GM23338 (cell line): ENCODE data around the gene SMAD9.

Source experiments
- CREB1 ChIP-seq: fragments of 250-450 bp; sonication (Bioruptor Pico); IDR thresholded peaks from 2 replicates; pipeline ENCODE4 v1.5.0; 2020; ENCODE audit warnings: low read depth, mild to moderate bottlenecking, moderate library complexity
- EZH2 ChIP-seq: fragments of 200-600 bp; sonication (generic); IDR thresholded peaks from one replicate; pipeline ENCODE4 v1.8.0; 2017; ENCODE audit warnings: antibody characterized with exemption, mild to moderate bottlenecking, low read depth; ENCODE audit not compliant: unreplicated experiment
- EZH2phosphoT487 ChIP-seq: fragments of 200-600 bp; sonication (generic); IDR thresholded peaks from one replicate; pipeline ENCODE4 v1.8.1; 2018; ENCODE audit warnings: antibody characterized with exemption; ENCODE audit not compliant: unreplicated experiment
- JUNB ChIP-seq: IDR thresholded peaks from one replicate; pipeline ENCODE4 v1.6.1; 2016; ENCODE audit warnings: antibody characterized with exemption; ENCODE audit not compliant: unreplicated experiment
- NANOG ChIP-seq: IDR thresholded peaks from 2 replicates; pipeline ENCODE4 v1.6.1; 2016; ENCODE audit warnings: antibody characterized with exemption, borderline replicate concordance
- POLR2AphosphoS5 ChIP-seq: IDR thresholded peaks from 2 replicates; pipeline ENCODE4 v1.6.1; 2016; ENCODE audit warnings: antibody characterized with exemption, low read depth
- STAT1 ChIP-seq: IDR thresholded peaks from one replicate; pipeline ENCODE4 v1.6.1; 2016; ENCODE audit warnings: antibody characterized with exemption; ENCODE audit not compliant: unreplicated experiment
- ZNF114 ChIP-seq: fragments of 250-450 bp; sonication (Bioruptor Pico); IDR thresholded peaks from 2 replicates; pipeline ENCODE4 v1.5.0; 2020; ENCODE audit warnings: mild to moderate bottlenecking, moderate library complexity
- ZNF331 ChIP-seq: fragments of 250-450 bp; sonication (Bioruptor Pico); IDR thresholded peaks from 2 replicates; pipeline ENCODE4 v1.5.0; 2020; ENCODE audit warnings: low read depth, mild to moderate bottlenecking, moderate library complexity
- TF ChIP-seq, protein P1 (sequence below), 2 experiments: fragments of 200-600 bp in 1 of 2; sonication (generic) in 1 of 2; conservative IDR thresholded peaks; 2 replicates each; pipeline versions ENCODE4 v1.5.1 to v1.6.1; 2016 to 2017; ENCODE audit warnings: antibody characterized with exemption in 2 of 2, low read depth in 2 of 2, mild to moderate bottlenecking in 2 of 2, moderate library complexity in 1 of 2
- TF ChIP-seq, protein P2 (sequence below): IDR thresholded peaks from one replicate; pipeline ENCODE4 v1.6.1; 2018; ENCODE audit warnings: antibody characterized with exemption; ENCODE audit not compliant: unreplicated experiment
- TF ChIP-seq, protein P3 (sequence below): IDR thresholded peaks from 2 replicates; pipeline ENCODE4 v1.6.1; 2016; ENCODE audit warnings: antibody characterized with exemption
- TF ChIP-seq, protein P4 (sequence below): fragments of 250-450 bp; sonication (Bioruptor Pico); IDR thresholded peaks from 2 replicates; pipeline ENCODE4 v1.5.0; 2020; ENCODE audit warnings: mild to moderate bottlenecking, moderate library complexity

DNA sequence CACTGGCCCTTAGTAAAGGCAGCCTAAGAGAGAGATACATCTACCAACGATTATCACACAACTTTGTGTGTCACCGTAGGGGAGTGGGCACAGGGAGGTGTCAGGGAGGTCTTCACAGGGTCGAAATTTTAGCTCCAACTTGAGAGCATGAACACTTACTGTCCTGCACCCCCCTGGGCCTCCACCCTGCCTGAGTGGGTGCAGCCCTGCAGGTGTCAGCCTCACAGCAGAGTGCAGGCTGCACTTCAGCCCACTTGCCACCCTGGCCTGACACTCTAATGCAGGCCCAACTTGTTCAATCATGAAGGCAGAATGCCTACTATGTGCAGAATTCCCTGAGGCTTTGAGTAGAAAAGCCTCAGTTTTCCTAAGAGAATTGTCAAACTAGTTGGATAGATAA, 4.0 kb upstream of the SMAD9 start:
- TF ChIP-seq, protein P1, sequence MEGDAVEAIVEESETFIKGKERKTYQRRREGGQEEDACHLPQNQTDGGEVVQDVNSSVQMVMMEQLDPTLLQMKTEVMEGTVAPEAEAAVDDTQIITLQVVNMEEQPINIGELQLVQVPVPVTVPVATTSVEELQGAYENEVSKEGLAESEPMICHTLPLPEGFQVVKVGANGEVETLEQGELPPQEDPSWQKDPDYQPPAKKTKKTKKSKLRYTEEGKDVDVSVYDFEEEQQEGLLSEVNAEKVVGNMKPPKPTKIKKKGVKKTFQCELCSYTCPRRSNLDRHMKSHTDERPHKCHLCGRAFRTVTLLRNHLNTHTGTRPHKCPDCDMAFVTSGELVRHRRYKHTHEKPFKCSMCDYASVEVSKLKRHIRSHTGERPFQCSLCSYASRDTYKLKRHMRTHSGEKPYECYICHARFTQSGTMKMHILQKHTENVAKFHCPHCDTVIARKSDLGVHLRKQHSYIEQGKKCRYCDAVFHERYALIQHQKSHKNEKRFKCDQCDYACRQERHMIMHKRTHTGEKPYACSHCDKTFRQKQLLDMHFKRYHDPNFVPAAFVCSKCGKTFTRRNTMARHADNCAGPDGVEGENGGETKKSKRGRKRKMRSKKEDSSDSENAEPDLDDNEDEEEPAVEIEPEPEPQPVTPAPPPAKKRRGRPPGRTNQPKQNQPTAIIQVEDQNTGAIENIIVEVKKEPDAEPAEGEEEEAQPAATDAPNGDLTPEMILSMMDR (conservative IDR thresholded peaks at IDR 0.05; ENCODE audit: low read depth in 2 of 2), result no peak
- TF ChIP-seq STAT1 (no peak), EZH2phosphoT487 (no peak), EZH2 (no peak), POLR2AphosphoS5 (no peak), ZNF114 (no peak), JUNB (no peak), CREB1 (CRISPR knock-in tag) (no peak), NANOG (no peak), ZNF331 (no peak)
- TF ChIP-seq, protein P2, sequence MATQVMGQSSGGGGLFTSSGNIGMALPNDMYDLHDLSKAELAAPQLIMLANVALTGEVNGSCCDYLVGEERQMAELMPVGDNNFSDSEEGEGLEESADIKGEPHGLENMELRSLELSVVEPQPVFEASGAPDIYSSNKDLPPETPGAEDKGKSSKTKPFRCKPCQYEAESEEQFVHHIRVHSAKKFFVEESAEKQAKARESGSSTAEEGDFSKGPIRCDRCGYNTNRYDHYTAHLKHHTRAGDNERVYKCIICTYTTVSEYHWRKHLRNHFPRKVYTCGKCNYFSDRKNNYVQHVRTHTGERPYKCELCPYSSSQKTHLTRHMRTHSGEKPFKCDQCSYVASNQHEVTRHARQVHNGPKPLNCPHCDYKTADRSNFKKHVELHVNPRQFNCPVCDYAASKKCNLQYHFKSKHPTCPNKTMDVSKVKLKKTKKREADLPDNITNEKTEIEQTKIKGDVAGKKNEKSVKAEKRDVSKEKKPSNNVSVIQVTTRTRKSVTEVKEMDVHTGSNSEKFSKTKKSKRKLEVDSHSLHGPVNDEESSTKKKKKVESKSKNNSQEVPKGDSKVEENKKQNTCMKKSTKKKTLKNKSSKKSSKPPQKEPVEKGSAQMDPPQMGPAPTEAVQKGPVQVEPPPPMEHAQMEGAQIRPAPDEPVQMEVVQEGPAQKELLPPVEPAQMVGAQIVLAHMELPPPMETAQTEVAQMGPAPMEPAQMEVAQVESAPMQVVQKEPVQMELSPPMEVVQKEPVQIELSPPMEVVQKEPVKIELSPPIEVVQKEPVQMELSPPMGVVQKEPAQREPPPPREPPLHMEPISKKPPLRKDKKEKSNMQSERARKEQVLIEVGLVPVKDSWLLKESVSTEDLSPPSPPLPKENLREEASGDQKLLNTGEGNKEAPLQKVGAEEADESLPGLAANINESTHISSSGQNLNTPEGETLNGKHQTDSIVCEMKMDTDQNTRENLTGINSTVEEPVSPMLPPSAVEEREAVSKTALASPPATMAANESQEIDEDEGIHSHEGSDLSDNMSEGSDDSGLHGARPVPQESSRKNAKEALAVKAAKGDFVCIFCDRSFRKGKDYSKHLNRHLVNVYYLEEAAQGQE, result no peak
- TF ChIP-seq, protein P3, sequence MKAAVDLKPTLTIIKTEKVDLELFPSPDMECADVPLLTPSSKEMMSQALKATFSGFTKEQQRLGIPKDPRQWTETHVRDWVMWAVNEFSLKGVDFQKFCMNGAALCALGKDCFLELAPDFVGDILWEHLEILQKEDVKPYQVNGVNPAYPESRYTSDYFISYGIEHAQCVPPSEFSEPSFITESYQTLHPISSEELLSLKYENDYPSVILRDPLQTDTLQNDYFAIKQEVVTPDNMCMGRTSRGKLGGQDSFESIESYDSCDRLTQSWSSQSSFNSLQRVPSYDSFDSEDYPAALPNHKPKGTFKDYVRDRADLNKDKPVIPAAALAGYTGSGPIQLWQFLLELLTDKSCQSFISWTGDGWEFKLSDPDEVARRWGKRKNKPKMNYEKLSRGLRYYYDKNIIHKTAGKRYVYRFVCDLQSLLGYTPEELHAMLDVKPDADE, result no peak
- TF ChIP-seq, protein P4, sequence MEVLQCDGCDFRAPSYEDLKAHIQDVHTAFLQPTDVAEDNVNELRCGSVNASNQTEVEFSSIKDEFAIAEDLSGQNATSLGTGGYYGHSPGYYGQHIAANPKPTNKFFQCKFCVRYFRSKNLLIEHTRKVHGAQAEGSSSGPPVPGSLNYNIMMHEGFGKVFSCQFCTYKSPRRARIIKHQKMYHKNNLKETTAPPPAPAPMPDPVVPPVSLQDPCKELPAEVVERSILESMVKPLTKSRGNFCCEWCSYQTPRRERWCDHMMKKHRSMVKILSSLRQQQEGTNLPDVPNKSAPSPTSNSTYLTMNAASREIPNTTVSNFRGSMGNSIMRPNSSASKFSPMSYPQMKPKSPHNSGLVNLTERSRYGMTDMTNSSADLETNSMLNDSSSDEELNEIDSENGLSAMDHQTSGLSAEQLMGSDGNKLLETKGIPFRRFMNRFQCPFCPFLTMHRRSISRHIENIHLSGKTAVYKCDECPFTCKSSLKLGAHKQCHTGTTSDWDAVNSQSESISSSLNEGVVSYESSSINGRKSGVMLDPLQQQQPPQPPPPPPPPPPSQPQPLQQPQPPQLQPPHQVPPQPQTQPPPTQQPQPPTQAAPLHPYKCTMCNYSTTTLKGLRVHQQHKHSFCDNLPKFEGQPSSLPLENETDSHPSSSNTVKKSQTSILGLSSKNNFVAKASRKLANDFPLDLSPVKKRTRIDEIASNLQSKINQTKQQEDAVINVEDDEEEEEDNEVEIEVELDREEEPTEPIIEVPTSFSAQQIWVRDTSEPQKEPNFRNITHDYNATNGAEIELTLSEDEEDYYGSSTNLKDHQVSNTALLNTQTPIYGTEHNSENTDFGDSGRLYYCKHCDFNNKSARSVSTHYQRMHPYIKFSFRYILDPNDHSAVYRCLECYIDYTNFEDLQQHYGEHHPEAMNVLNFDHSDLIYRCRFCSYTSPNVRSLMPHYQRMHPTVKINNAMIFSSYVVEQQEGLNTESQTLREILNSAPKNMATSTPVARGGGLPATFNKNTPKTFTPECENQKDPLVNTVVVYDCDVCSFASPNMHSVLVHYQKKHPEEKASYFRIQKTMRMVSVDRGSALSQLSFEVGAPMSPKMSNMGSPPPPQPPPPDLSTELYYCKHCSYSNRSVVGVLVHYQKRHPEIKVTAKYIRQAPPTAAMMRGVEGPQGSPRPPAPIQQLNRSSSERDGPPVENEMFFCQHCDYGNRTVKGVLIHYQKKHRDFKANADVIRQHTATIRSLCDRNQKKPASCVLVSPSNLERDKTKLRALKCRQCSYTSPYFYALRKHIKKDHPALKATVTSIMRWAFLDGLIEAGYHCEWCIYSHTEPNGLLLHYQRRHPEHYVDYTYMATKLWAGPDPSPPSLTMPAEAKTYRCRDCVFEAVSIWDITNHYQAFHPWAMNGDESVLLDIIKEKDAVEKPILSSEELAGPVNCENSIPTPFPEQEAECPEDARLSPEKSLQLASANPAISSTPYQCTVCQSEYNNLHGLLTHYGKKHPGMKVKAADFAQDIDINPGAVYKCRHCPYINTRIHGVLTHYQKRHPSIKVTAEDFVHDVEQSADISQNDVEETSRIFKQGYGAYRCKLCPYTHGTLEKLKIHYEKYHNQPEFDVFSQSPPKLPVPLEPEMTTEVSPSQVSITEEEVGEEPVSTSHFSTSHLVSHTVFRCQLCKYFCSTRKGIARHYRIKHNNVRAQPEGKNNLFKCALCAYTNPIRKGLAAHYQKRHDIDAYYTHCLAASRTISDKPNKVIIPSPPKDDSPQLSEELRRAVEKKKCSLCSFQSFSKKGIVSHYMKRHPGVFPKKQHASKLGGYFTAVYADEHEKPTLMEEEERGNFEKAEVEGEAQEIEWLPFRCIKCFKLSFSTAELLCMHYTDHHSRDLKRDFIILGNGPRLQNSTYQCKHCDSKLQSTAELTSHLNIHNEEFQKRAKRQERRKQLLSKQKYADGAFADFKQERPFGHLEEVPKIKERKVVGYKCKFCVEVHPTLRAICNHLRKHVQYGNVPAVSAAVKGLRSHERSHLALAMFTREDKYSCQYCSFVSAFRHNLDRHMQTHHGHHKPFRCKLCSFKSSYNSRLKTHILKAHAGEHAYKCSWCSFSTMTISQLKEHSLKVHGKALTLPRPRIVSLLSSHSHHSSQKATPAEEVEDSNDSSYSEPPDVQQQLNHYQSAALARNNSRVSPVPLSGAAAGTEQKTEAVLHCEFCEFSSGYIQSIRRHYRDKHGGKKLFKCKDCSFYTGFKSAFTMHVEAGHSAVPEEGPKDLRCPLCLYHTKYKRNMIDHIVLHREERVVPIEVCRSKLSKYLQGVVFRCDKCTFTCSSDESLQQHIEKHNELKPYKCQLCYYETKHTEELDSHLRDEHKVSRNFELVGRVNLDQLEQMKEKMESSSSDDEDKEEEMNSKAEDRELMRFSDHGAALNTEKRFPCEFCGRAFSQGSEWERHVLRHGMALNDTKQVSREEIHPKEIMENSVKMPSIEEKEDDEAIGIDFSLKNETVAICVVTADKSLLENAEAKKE, result no peak
